Stimulated activated naive CD8-positive, alpha-beta T cell treated with anti-CD3 and anti-CD28 coated beads, Interleukin-15, Interleukin-2, amounts not matched to agents 100 ng/mL and 50 ng/mL, for 24 hours (primary cell): ENCODE data around the gene DDX54.

Source experiments
- H3K27ac Mint-ChIP-seq: one replicate; pipeline ENCODE4 v1.8.0; 2021; ENCODE audit warnings: mild to moderate bottlenecking, mixed read lengths
- H3K27me3 Mint-ChIP-seq: one replicate; pipeline ENCODE4 v1.8.0; 2021; ENCODE audit warnings: mixed read lengths
- H3K36me3 Mint-ChIP-seq: one replicate; pipeline ENCODE4 v1.8.0; 2021; ENCODE audit warnings: low read depth, mixed read lengths
- H3K4me1 Mint-ChIP-seq: one replicate; pipeline ENCODE4 v1.8.0; 2021; ENCODE audit warnings: low read depth, mixed read lengths
- H3K4me3 Mint-ChIP-seq: one replicate; pipeline ENCODE4 v1.8.0; 2021; ENCODE audit warnings: mild to moderate bottlenecking, mixed read lengths
- H3K9me3 Mint-ChIP-seq: one replicate; pipeline ENCODE4 v1.8.0; 2021; ENCODE audit warnings: mixed read lengths

Gene DDX54

DNA sequence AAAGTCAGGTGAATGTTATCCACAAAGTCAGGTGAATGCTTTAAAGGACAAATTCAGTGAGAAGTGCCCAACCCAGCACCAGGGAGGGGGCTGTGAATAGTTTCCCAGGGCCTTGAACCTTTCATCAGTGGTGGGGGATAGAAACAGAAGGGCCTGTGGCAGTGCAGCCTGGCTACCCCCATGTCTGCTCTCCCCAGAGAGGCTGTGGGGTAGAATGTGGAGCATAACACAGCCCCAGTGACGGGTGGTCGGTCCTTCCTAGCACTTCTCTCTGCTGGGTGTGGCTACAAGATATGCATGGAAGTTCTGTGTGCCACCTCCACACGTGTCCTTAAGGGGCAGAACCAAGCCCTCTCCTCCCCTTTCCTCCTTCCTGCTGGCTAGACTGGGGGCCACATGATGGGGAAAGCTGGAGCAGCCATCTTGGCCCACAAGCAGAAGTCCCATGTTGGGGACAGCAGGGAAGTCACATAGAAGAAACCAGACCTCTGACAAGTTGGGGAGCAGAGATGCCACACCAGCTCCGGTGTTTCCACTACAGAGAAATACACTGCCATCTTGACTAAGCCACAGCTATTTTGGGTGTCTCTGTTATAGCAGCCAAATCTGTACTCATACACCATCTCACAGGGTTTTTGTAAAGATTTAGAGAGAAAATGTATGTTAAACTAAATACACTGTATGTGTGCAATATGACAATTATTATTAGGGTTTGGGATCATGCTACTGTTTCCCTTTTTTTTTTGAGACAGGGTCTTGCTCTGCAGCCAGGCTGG, 17.2 kb upstream of the DDX54 start:
- H3K36me3 Mint-ChIP-seq, result no peaks in the 10 kb centered on the region
- no peak overlapping the region for H3K4me3 Mint-ChIP-seq
- H3K4me1 Mint-ChIP-seq, result peaks cover 18% of the 10 kb centered on the region
- no peak overlapping the region for H3K27ac Mint-ChIP-seq
- no peaks in the 10 kb centered on the region for H3K27me3 Mint-ChIP-seq
- no peaks in the 10 kb centered on the region for H3K9me3 Mint-ChIP-seq

DNA sequence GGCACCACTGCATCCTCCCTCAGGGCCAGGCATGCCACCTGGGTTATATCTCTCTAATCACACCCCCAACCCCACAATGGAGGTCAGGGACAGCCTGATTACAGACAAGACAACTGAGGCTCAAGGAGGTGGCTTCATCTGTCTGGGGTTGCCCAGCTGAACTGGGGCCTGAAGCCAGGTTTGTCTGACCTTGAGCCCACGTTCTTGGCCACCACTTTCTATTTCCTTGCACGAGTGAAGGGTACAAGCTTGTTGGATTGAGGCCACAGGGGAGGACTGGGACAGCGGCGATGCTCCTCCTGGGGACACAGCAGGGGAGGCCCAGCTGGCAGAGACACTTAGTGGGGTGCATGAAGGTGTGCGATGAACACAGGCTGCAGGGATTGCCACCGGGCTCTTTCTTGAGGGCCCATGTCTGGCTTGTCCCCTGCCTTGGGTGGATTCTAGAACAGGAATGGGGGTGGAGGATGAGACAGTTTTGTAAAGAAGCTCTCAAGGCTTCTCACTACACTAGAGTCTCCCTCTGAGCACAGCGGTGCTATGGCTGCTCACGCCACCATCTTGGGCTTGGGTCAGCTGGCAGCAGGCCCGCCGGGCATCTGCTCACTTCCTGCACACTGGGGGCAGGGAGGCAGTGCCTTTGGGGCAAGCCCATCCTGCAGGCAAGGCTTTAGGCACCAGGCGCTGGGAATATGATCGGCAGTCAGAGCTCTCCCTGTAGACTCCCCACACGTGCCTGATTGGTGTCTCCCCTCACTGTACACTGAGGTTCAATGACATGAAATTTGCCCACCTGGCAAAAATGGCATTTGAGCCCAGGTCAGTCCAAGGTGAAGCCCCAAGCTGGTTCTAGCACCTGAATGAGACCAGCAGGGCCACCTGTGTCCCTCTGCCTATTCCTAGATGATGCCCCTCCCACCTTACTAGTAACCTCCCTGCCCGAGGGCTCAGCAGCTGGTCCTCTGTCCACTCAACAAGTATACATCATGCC, 16.2 kb upstream of the DDX54 start:
- no peaks in the 10 kb centered on the region for H3K36me3 Mint-ChIP-seq
- H3K4me1 Mint-ChIP-seq, result peaks cover 14% of the 10 kb centered on the region
- H3K9me3 Mint-ChIP-seq, result no peaks in the 10 kb centered on the region
- H3K27ac Mint-ChIP-seq, result no peak overlapping the region
- H3K27me3 Mint-ChIP-seq, result no peaks in the 10 kb centered on the region
- H3K4me3 Mint-ChIP-seq, result no peak overlapping the region

DNA sequence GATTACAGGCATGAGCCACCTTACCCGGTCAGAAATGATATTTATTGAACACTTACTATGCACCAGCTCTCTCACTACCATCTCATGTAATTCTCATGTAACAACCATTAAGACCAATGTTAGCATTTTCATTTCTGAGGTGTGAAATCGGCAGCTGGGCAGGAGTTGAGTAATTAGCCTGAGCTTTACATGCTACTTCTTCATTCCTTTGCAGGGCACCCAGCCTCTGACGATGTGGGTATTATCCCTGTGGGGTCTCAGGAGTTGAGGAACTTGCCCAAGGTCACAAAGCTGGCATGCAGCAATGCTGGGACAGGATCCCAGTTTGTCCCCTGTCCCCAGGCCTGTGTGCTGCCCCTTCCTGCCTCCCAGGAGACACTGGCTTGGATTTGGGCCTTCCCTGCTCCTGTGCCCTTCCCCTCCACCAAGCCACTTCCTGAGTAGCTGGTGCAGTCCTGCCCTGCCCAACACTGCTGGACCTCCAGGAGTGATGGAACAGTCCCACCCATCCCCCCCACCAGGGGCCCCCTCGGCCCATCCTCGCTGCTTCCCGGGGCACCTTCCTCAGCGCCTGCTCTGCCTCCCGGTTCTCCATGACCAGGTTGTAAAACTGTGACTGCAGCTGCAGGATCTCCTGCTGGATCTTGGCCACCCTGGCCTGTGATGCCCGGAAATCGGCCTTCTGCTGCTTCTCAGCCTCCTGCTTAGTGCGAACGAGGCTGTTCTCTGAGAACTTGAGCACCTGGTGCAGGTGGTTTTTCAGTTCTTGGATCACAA, 14.9 kb upstream of the DDX54 start:
- Mint-ChIP-seq H3K4me1 (peaks cover 8% of the 10 kb centered on the region), H3K27ac (no peak overlapping the region), H3K4me3 (no peak overlapping the region), H3K36me3 (peaks cover 4% of the 10 kb centered on the region), H3K27me3 (no peaks in the 10 kb centered on the region), H3K9me3 (no peaks in the 10 kb centered on the region)

DNA sequence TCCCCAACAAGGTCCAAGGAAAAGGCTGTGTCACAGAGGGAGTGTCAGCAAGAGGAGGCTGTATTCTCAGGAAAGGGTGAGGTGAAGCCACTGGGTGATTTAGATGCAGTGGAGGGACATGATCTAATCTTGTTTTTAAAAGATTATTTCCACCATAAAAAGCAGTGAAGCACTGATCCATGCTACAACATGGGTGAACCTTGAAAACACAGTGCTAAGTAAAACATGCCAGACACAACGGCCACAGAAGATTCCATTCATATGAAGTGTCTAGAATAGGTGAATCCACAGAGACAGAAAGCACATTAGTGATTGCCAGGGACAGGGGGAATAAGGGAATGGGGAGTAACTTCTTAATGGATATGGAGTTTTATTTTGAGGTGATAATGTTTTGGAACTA, 13.0 kb upstream of the DDX54 start:
- no peaks in the 10 kb centered on the region for H3K27me3 Mint-ChIP-seq
- H3K4me3 Mint-ChIP-seq, result no peak overlapping the region
- peaks cover 4% of the 10 kb centered on the region for H3K4me1 Mint-ChIP-seq
- H3K27ac Mint-ChIP-seq, result no peak overlapping the region
- H3K9me3 Mint-ChIP-seq, result no peaks in the 10 kb centered on the region
- peaks cover 9% of the 10 kb centered on the region for H3K36me3 Mint-ChIP-seq

DNA sequence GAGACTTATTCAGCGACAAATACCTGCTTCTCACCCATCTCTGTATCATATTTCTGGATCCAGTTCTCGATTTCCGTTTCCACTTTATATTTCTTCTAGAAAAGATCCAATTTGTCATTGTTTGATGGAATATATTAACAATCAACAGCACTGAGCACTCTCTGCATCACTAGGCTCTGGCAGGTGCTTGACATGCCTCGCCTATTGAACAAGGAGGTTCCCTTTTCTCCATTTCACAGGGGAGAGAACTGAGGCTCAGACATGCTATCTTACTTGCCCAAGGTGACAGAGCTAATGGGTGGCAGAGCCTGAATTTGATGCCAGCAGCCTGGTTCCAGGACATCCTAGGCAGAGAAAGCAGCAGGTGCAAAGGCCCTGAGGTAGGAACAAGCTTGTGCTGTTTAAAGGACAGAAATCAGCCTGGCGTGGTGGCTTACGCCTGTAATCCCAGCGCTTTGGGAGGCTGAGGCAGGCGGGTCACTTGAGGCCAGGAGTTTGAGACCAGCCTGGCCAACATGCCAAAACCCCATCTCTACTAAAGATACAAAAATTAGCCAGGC, 12.3 kb upstream of the DDX54 start:
- Mint-ChIP-seq H3K27ac (no peak overlapping the region), H3K36me3 (peaks cover 13% of the 10 kb centered on the region), H3K27me3 (no peaks in the 10 kb centered on the region), H3K9me3 (no peaks in the 10 kb centered on the region), H3K4me3 (no peak overlapping the region), H3K4me1 (peaks cover 4% of the 10 kb centered on the region)

DNA sequence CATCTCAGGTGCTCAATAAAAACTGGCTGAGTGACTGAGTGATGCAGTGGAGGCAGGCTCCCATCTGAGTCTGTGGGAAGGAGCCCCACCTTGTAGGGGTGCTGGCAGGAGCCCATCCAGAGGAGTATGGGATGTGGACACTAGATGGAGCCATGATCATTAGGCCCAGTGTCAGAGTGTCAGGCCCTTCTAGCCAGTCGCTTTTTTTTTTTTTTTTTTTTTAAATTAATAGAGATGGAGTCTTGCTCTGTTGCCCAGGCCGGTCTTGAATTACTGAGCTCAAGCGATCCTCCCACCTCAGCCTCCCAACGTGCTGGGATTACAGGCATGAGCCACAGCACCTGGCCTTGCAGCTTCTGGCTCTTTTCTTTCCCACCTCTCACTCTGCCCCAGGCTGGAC, 11.7 kb upstream of the DDX54 start:
- Mint-ChIP-seq H3K9me3 (no peaks in the 10 kb centered on the region), H3K27me3 (no peaks in the 10 kb centered on the region), H3K27ac (no peak overlapping the region), H3K36me3 (peaks cover 19% of the 10 kb centered on the region), H3K4me1 (peaks cover 4% of the 10 kb centered on the region), H3K4me3 (no peak overlapping the region)

DNA sequence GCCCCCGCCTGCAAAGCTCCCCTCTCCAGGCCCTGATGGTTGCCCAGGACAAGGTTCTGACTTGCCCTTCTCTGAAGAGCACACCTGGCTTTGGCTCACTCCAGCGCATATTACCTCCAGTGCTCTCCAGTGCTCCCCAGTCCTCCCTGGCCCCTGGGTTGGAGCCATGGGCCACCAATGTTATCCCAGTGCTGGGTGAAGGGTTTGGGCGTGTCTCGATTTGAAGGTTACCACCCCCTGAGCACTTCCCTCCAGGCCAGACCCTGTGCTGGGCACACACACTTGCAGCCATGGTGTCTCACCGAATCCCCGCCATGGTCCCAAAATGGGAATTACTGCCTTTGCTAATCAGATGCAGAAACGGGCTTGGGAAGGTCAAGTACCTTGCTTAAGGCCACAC, 11.3 kb upstream of the DDX54 start:
- Mint-ChIP-seq H3K27ac (no peak overlapping the region), H3K36me3 (peaks cover 23% of the 10 kb centered on the region)

DNA sequence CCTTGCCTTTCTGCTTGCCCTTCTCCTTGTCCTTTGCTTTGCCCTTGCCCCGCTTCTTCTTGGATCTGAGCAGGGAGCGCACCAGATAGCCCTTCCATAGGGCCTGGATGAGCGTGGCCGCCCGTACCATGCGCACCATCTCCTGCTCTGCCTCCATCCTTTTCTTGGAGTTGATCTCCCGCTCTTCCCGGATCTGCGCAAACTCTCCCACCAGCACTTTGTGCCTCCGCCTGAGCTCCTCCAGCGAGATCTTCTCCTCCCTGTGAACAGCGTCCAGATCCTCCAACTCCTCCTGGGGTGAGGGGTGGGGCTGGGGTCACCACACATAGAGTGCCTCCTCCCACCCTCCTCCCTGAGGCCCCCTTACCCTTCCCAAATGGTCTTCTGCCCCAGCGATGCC, 10.3 kb upstream of the DDX54 start:
- no peaks in the 10 kb centered on the region for H3K9me3 Mint-ChIP-seq
- H3K27ac Mint-ChIP-seq, result no peak overlapping the region
- H3K36me3 Mint-ChIP-seq, result peaks cover 28% of the 10 kb centered on the region
- H3K4me1 Mint-ChIP-seq, result peaks cover 4% of the 10 kb centered on the region
- H3K27me3 Mint-ChIP-seq, result no peaks in the 10 kb centered on the region
- no peak overlapping the region for H3K4me3 Mint-ChIP-seq

More for the DNA sequence above, 11.3 kb upstream of the DDX54 start:
- Mint-ChIP-seq H3K9me3 (no peaks in the 10 kb centered on the region), H3K4me1 (peaks cover 4% of the 10 kb centered on the region), H3K27me3 (no peaks in the 10 kb centered on the region), H3K4me3 (no peak overlapping the region)

DNA sequence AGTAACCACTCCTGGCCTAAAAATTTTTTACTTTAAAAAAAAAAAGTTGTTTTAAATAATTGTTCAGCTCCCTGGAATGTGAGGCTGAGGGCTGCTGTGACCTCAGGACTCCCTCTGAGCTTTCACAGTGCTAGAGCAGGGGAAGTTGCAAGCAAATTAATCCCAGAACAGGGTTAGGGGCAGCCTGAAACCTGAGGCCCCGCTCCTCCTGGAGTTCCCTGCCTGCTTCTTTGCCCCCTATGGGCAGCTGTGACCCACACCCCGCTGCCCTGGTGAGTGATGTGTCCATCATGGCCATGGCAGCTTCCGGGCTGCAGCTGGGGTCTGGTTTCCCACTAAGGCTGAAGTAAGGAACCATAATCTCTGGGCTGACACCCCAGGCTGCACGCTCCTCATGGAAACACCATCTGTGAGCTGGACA, 9.7 kb upstream of the DDX54 start:
- H3K27ac Mint-ChIP-seq, result no peak overlapping the region
- no peak overlapping the region for H3K4me3 Mint-ChIP-seq
- H3K36me3 Mint-ChIP-seq, result peaks cover 33% of the 10 kb centered on the region
- H3K9me3 Mint-ChIP-seq, result no peaks in the 10 kb centered on the region
- H3K27me3 Mint-ChIP-seq, result no peaks in the 10 kb centered on the region
- H3K4me1 Mint-ChIP-seq, result peaks cover 4% of the 10 kb centered on the region

DNA sequence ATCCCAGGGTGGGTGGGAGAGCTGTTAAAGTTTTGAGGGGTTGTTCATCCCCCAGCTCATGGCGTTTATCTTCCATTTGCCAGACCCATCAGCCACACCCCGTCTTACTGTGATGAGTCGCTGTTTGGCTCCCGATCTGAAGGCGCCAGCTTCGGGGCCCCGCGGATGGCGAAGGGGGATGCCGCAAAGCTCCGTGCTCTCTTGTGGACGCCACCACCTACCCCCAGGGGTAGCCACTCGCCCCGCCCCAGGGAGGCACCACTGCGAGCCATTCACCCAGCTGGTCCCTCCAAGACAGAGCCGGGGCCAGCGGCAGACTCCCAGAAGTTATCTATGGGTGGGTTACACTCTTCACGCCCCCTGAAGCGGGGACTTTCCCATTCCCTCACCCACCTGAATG, 5.9 kb upstream of the DDX54 start:
- Mint-ChIP-seq H3K4me1 (peaks cover 21% of the 10 kb centered on the region), H3K36me3 (peaks cover 51% of the 10 kb centered on the region), H3K9me3 (no peaks in the 10 kb centered on the region), H3K4me3 (no peak overlapping the region), H3K27me3 (no peaks in the 10 kb centered on the region), H3K27ac (no peak overlapping the region)

DNA sequence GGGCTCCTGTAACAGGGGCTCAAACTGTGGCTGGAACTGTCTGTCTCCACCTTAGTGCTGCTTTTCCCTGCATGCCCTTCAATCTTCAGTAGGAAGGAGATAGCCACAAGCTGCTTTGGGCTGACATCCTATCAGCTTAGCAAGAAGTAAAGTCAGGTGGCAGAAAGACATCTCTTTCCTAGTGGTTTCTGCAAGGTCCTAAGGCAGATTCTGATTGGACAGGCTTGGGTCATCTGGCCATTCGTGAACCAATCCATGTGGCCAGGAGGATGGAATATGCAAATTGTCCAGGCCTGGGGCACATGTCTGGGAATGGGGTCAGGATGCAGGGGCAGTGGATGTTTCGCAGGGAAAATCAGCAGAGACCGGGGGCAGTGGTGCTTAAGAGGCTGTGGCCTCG, 5.5 kb upstream of the DDX54 start:
- Mint-ChIP-seq H3K4me1 (peaks cover 24% of the 10 kb centered on the region), H3K27ac (no peak overlapping the region), H3K36me3 (peaks cover 51% of the 10 kb centered on the region), H3K9me3 (no peaks in the 10 kb centered on the region), H3K27me3 (no peaks in the 10 kb centered on the region), H3K4me3 (no peak overlapping the region)

DNA sequence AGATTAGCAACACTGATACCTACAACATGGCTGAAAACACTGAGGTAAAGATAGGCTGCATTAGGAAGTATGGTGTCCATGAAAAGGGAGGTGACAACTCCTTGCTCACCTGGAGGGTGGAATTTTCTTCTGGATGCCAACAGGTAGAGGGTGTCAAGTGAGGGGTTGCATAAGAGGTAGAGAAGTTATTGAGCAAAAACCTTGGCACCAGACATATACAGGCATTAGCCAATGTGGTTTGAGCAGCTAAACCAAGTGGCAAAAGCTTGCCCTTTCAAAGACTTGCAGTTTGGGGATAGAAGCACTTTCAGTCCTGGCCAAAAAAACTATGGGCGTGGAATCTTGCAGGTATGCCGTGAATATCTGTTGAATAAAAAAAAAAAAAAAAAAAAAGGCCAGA, 4.1 kb upstream of the DDX54 start:
- H3K4me3 Mint-ChIP-seq, result no peak overlapping the region
- peaks cover 47% of the 10 kb centered on the region for H3K36me3 Mint-ChIP-seq
- H3K27ac Mint-ChIP-seq, result no peak overlapping the region
- H3K9me3 Mint-ChIP-seq, result no peaks in the 10 kb centered on the region
- no peaks in the 10 kb centered on the region for H3K27me3 Mint-ChIP-seq
- H3K4me1 Mint-ChIP-seq, result peaks cover 24% of the 10 kb centered on the region

DNA sequence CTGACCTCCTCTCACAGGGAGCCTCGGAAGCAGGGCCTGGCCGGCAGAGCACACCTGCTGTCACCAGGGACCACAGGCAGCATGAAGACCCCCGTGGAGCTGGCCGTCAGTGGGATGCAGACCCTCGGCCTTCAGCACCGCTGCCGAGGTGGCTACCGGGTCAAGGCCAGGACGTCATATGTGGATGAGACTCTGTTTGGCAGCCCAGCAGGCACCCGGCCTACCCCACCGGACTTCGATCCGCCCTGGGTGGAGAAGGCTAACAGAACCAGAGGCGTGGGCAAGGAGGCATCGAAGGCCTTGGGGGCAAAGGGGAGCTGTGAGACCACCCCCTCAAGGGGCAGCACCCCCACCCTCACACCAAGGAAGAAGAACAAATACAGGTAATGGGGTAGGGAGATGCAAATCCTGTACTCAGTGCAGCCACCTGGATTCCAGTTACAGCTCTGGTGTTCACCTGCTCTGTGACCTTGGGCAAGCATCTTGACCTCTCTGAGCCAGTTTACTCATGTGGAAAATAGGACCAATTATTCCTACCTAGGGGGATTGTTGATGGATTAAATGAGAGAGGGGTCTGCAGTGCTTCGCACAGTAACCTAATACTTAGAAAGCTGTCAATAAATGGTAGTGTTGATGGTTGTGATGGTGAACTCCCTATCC, 1.5 kb upstream of the DDX54 start:
- peak overlapping the region; percentile 95 for H3K27ac Mint-ChIP-seq
- peaks cover 40% of the 10 kb centered on the region for H3K4me1 Mint-ChIP-seq
- peak overlapping the region; percentile 94 for H3K4me3 Mint-ChIP-seq
- H3K36me3 Mint-ChIP-seq, result peaks cover 39% of the 10 kb centered on the region
- no peaks in the 10 kb centered on the region for H3K27me3 Mint-ChIP-seq
- H3K9me3 Mint-ChIP-seq, result no peaks in the 10 kb centered on the region

DNA sequence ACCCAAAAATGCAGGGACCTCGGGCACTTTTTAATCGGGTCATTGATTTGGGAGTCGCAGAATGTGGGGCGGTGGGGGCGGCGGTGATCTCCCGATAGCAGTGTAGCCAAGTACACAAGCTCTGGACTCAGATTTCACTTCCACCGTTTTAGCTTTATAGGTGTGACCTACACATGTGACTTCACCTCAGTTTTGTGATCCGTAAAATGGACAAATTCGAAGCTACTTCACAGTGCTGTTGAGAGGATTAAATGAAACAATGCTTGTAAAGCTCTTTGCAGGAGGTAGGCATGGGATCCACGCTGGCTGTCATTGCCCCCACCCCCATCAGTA, 721 bp upstream of the DDX54 start:
- Mint-ChIP-seq H3K36me3 (peaks cover 36% of the 10 kb centered on the region), H3K27ac (peak overlapping the region; percentile 95), H3K27me3 (no peaks in the 10 kb centered on the region), H3K9me3 (no peaks in the 10 kb centered on the region), H3K4me3 (peak overlapping the region; percentile 94), H3K4me1 (peaks cover 40% of the 10 kb centered on the region)
